Activated naive CD8-positive, alpha-beta T cell treated with anti-CD3 and anti-CD28 coated beads for 36 hours (primary cell): ENCODE measurements around the gene APLP1. TPM values are rescaled to one million over a fixed set of nuclear protein-coding genes. Genes with fewer than 3 reads are reported as not detected.
"Not testable (repeated sequence)": the region's sequence is repeated elsewhere in the genome, so short reads cannot be mapped to it uniquely, and the experiment has no call there.

Experiments
- DNase-seq: peaks from one replicate; pipeline ENCODE4 v3.0.0; 2021
- H3K27ac Mint-ChIP-seq: one replicate; pipeline ENCODE4 v1.8.0; 2022; ENCODE audit warnings: mild to moderate bottlenecking, moderate library complexity, mixed read lengths
- H3K27me3 Mint-ChIP-seq: one replicate; pipeline ENCODE4 v1.8.0; 2022; ENCODE audit warnings: mild to moderate bottlenecking, mixed read lengths
- H3K36me3 Mint-ChIP-seq: one replicate; pipeline ENCODE4 v1.8.0; 2021; ENCODE audit warnings: mild to moderate bottlenecking, mixed read lengths
- H3K4me1 Mint-ChIP-seq: one replicate; pipeline ENCODE4 v1.8.0; 2021; ENCODE audit warnings: mixed read lengths
- H3K4me3 Mint-ChIP-seq: one replicate; pipeline ENCODE4 v1.8.0; 2022; ENCODE audit warnings: mild to moderate bottlenecking, moderate library complexity, mixed read lengths
- H3K9me3 Mint-ChIP-seq: one replicate; pipeline ENCODE4 v1.8.0; 2022; ENCODE audit warnings: mixed read lengths
- total RNA-seq, 2 experiments: library from RNA; stranded (reverse); gene quantifications; one replicate each; pipeline ENCODE4 v1.2.3, GENCODE V29; 2021

APLP1 gene
- total RNA-seq, 2 experiments from 2014 or later, result 0.68 to 0.88 TPM

DNA sequence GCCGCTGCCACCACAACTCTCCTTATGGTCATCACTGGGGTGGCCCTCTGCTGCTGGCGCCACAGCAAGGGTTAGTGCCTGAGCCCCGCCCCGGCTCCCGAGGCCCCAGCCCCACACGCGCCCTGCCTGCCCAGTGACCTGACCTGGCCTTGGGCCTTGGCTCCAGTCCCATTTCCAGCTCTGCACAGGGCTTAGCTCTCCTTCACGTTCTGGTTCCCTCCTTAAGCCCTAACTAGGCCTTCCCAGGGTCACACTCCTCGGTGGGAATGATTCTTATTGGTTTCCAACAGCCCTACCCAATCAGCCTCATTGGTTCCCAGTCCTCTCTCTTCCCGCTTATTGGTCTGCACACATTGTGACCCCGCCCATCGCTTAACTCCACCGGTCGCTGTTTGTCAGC is 5.8 kb upstream of the APLP1 start:
- H3K36me3 Mint-ChIP-seq, result peaks cover 2% of the 10 kb centered on the region
- no peak overlapping the region for H3K27ac Mint-ChIP-seq
- no peak overlapping the region for H3K4me3 Mint-ChIP-seq
- H3K27me3 Mint-ChIP-seq, result peaks cover 76% of the 10 kb centered on the region
- no peak for DNase-seq
- peaks cover 5% of the 10 kb centered on the region for H3K4me1 Mint-ChIP-seq
- H3K9me3 Mint-ChIP-seq, result no peaks in the 10 kb centered on the region

GRCh38 chr19:35863018-35863417 is 5.4 kb upstream of the APLP1 start:
- Mint-ChIP-seq H3K36me3 (peaks cover 2% of the 10 kb centered on the region), H3K4me3 (no peak overlapping the region), H3K27ac (no peak overlapping the region), H3K4me1 (peaks cover 5% of the 10 kb centered on the region), H3K27me3 (peaks cover 76% of the 10 kb centered on the region), H3K9me3 (no peaks in the 10 kb centered on the region)
- no peak for DNase-seq

- H3K4me3 Mint-ChIP-seq, result peak overlapping the region; percentile 61
- no peak for DNase-seq
- peaks cover 12% of the 10 kb centered on the region for H3K4me1 Mint-ChIP-seq
- H3K27me3 Mint-ChIP-seq, result peaks cover 74% of the 10 kb centered on the region
- H3K36me3 Mint-ChIP-seq, result peaks cover 2% of the 10 kb centered on the region
- H3K27ac Mint-ChIP-seq, result no peak overlapping the region
- H3K9me3 Mint-ChIP-seq, result no peaks in the 10 kb centered on the region
Observed at GRCh38 chr19:35868823-35869326, 501 bp downstream of the APLP1 start.

DNA sequence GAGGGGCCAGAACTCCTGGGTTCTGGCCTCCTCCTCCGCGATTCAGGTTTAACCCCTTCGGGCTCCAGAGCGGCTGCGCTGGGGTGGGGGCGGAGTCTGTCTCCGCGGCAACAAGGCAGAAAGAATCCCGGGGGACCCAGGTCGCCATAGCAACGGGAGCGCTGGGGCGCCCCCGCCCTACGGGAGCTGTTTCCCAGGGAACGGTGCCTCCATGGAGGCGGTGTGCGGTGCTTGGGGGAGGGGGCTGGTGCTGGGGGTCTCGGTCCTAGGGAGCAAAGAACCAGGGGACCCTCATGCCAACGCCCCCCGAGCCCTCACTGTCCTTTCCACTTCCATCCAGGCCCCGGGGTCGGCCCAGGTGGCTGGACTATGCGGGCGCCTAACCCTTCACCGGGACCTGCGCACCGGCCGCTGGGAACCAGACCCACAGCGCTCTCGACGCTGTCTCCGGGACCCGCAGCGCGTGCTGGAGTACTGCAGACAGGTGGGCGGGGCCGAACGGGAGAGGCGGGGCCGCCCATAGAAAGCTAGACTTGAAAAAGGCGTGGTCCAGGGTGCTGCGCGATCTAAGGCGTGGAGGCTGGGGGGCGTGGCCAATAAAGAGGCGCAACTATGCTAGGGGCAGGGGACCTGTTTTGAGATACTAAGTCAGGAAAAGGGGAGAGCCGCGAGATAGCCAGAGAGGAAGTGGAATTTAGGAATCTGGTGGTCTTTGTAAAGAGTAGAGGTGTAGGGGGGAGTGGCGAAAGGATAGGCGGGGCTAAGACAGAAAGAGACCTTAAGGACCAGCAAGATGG is 1.2 kb downstream of the APLP1 start:
- Mint-ChIP-seq H3K4me1 (peaks cover 12% of the 10 kb centered on the region), H3K36me3 (peaks cover 2% of the 10 kb centered on the region), H3K4me3 (peak overlapping the region; percentile 71), H3K9me3 (no peaks in the 10 kb centered on the region), H3K27me3 (peaks cover 68% of the 10 kb centered on the region), H3K27ac (no peak overlapping the region)
- peak; percentile 89 for DNase-seq

- H3K4me1 Mint-ChIP-seq, result peaks cover 12% of the 10 kb centered on the region
- H3K4me3 Mint-ChIP-seq, result peak overlapping the region; percentile 71
- not testable (repeated sequence) for DNase-seq, H3K36me3 Mint-ChIP-seq, H3K27ac Mint-ChIP-seq, H3K9me3 Mint-ChIP-seq
- H3K27me3 Mint-ChIP-seq, result peaks cover 69% of the 10 kb centered on the region
Observed at GRCh38 chr19:35870124-35870736, 1.9 kb downstream of the APLP1 start.

DNA sequence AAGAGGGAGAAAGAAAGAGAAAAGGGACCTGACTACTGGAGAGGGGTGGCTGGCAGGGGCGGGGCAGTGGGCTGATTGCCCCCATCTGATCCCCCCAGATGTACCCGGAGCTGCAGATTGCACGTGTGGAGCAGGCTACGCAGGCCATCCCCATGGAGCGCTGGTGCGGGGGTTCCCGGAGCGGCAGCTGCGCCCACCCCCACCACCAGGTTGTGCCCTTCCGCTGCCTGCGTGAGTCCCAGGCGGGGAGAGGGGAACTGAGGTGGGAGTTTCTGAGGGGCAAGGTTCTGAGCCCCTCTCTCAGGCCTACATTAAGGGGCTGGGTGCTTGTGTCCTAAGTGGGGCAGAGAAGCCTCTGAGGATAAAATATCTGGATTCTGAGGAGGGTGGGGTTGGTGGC is 2.4 kb downstream of the APLP1 start:
- Mint-ChIP-seq H3K4me3 (no peak overlapping the region), H3K36me3 (peaks cover 2% of the 10 kb centered on the region), H3K27me3 (peaks cover 64% of the 10 kb centered on the region), H3K9me3 (no peaks in the 10 kb centered on the region), H3K27ac (no peak overlapping the region), H3K4me1 (peaks cover 12% of the 10 kb centered on the region)
- DNase-seq, result no peak

DNA sequence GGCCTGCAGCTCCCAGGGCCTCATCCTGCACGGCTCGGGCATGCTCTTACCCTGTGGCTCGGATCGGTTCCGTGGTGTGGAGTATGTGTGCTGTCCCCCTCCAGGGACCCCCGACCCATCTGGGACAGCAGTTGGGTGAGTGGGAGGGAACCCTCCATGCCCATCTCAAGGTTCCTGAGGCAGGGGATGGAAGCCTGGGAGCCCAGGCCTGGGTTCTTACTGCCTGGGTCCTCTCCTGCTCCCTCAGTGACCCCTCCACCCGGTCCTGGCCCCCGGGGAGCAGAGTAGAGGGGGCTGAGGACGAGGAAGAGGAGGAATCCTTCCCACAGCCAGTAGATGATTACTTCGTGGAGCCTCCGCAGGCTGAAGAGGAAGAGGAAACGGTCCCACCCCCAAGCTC is 3.2 kb downstream of the APLP1 start:
- Mint-ChIP-seq H3K4me3 (no peak overlapping the region), H3K27ac (no peak overlapping the region)

GRCh38 chr19:35872180-35872579 is 3.8 kb downstream of the APLP1 start:
- Mint-ChIP-seq H3K4me1 (peaks cover 12% of the 10 kb centered on the region), H3K36me3 (no peaks in the 10 kb centered on the region), H3K4me3 (no peak overlapping the region), H3K27me3 (peaks cover 64% of the 10 kb centered on the region), H3K27ac (no peak overlapping the region), H3K9me3 (no peaks in the 10 kb centered on the region)
- DNase-seq, result no peak

More for the DNA sequence above, 3.2 kb downstream of the APLP1 start:
- H3K27me3 Mint-ChIP-seq, result peaks cover 66% of the 10 kb centered on the region
- H3K4me1 Mint-ChIP-seq, result peaks cover 12% of the 10 kb centered on the region
- no peak for DNase-seq
- no peaks in the 10 kb centered on the region for H3K9me3 Mint-ChIP-seq
- peaks cover under 1% of the 10 kb centered on the region for H3K36me3 Mint-ChIP-seq

DNA sequence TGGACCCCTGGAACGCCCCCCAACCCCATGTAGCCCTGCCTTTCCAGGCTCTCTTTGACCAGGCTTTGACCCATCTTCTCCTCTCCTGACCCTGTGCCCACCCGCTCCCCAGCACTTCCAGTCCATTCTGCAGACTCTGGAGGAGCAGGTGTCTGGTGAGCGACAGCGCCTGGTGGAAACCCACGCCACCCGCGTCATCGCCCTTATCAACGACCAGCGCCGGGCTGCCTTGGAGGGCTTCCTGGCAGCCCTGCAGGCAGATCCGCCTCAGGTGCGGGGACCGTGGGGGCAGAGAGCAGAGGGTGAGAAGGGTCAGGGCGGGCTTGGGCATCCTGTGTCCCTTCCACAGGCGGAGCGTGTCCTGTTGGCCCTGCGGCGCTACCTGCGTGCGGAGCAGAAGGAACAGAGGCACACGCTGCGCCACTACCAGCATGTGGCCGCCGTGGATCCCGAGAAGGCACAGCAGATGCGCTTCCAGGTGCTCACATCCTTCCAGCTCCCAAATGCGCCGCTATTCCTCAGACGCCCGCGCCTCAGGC is 6.1 kb downstream of the APLP1 start:
- H3K9me3 Mint-ChIP-seq, result no peaks in the 10 kb centered on the region

DNA sequence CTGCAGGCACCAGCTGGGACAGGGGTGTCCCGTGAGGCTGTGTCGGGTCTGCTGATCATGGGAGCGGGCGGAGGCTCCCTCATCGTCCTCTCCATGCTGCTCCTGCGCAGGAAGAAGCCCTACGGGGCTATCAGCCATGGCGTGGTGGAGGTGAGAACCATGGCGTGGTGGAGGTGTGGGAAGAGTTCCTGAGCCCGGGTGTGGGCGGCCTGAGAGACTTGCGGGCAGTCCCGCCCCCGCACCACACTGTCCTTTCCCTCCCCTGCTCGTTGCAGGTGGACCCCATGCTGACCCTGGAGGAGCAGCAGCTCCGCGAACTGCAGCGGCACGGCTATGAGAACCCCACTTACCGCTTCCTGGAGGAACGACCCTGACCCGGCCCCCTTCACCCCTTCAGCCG is 10.7 kb downstream of the APLP1 start:
- H3K36me3 Mint-ChIP-seq, result no peaks in the 10 kb centered on the region

More for the DNA sequence above, 6.1 kb downstream of the APLP1 start:
- Mint-ChIP-seq H3K27ac (no peak overlapping the region), H3K36me3 (no peaks in the 10 kb centered on the region), H3K4me1 (peaks cover 7% of the 10 kb centered on the region), H3K27me3 (peaks cover 64% of the 10 kb centered on the region), H3K4me3 (no peak overlapping the region)
- no peak for DNase-seq

DNA sequence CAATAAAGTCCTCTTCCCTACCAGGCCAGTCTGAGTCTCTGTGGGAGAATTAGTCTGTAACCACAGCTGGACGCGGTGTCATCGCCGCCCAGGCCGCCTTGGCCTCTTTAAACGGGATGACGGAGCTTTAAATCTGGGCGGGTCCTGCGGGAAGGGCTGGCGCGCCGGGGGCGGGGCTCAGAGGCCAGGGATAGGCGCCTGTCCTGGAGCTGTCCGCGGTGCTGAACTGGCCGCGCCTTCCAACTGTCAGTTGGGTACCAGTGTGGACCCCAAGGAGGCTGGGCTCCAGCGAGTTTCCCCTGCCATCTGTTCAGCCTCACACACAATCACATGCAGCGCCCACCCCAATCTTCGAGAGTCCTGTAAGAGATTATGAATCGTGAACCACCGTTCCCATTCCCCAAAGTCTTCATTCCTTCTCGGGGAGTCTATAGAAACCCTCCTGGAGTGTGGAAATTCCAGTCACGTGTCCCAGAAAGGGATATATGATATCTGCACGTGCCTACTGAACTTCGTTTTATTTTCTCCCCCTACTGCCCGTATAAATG is 11.5 kb downstream of the APLP1 start:
- Mint-ChIP-seq H3K36me3 (no peaks in the 10 kb centered on the region), H3K4me1 (peaks cover 12% of the 10 kb centered on the region), H3K27me3 (peaks cover 33% of the 10 kb centered on the region), H3K4me3 (no peak overlapping the region), H3K9me3 (no peaks in the 10 kb centered on the region), H3K27ac (no peak overlapping the region)
- peak; percentile 88 for DNase-seq

More for the DNA sequence above, 10.7 kb downstream of the APLP1 start:
- no peaks in the 10 kb centered on the region for H3K9me3 Mint-ChIP-seq
- H3K27me3 Mint-ChIP-seq, result peaks cover 35% of the 10 kb centered on the region
- H3K4me1 Mint-ChIP-seq, result peaks cover 12% of the 10 kb centered on the region
- H3K4me3 Mint-ChIP-seq, result no peak overlapping the region
- H3K27ac Mint-ChIP-seq, result no peak overlapping the region
- DNase-seq, result no peak

DNA sequence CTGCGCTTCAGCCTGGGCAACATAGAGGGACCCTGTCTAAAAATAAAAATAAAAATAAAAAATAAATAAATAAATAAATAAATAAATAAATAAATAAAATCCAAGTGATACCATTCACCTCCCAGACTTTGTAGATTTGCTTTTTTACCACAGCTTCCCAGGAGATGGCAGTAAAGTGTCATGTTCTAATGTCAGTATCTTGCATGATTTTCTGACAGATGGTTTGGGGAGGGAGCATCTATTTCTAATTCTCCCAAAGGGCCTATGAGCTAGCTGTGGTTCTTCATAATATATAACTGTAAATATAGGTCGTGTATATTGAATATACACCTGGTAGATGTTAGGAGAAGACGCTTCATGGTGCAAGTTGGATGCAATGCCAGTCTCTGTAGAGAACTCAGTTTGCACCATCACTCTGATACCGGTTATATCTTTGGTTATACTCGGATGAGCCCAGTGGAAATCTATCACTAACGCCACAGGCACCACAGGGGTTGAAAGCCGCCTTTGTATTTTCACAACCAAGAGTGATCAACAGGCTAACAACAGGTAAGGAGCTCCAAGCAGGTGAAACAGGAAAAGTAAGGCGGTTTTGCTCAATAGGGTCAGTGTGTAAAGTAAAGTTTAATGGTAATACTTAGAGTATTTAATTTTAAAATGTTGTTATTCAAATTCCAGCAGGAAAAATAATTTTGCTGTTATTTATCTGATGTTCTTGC is 13.9 kb downstream of the APLP1 start:
- Mint-ChIP-seq H3K4me3 (no peak overlapping the region), H3K27me3 (peaks cover 24% of the 10 kb centered on the region), H3K27ac (no peak overlapping the region), H3K36me3 (peaks cover 10% of the 10 kb centered on the region), H3K4me1 (peaks cover 12% of the 10 kb centered on the region), H3K9me3 (no peaks in the 10 kb centered on the region)
- DNase-seq, result no peak

GRCh38 chr19:35883882-35884281 is 15.5 kb downstream of the APLP1 start:
- peaks cover 24% of the 10 kb centered on the region for H3K36me3 Mint-ChIP-seq
- H3K4me3 Mint-ChIP-seq, result no peak overlapping the region
- no peak for DNase-seq
- no peaks in the 10 kb centered on the region for H3K9me3 Mint-ChIP-seq
- peak overlapping the region; percentile 58 for H3K27ac Mint-ChIP-seq
- H3K4me1 Mint-ChIP-seq, result peaks cover 12% of the 10 kb centered on the region
- peaks cover 14% of the 10 kb centered on the region for H3K27me3 Mint-ChIP-seq

- Mint-ChIP-seq H3K9me3 (no peaks in the 10 kb centered on the region), H3K27ac (peak overlapping the region; percentile 18), H3K4me3 (no peak overlapping the region)
Observed at GRCh38 chr19:35885225-35885738, 16.9 kb downstream of the APLP1 start.

More at GRCh38 chr19:35885225-35885738, 16.9 kb downstream of the APLP1 start:
- Mint-ChIP-seq H3K27me3 (peaks cover under 1% of the 10 kb centered on the region), H3K4me1 (peaks cover 9% of the 10 kb centered on the region), H3K36me3 (peaks cover 35% of the 10 kb centered on the region)
- DNase-seq, result no peak
